HPDE6-E6E7 (cell line): ENCODE results near the gene SMAD2.
"Not testable (repeated sequence)": the region's sequence is repeated elsewhere in the genome, so short reads cannot be mapped to it uniquely, and the experiment has no call there.

Experiments
- DNase-seq: peaks from one replicate; pipeline ENCODE4 v3.0.0; 2011; ENCODE audit warnings: missing footprints; ENCODE audit errors: extremely low spot score

Gene SMAD2

DNA sequence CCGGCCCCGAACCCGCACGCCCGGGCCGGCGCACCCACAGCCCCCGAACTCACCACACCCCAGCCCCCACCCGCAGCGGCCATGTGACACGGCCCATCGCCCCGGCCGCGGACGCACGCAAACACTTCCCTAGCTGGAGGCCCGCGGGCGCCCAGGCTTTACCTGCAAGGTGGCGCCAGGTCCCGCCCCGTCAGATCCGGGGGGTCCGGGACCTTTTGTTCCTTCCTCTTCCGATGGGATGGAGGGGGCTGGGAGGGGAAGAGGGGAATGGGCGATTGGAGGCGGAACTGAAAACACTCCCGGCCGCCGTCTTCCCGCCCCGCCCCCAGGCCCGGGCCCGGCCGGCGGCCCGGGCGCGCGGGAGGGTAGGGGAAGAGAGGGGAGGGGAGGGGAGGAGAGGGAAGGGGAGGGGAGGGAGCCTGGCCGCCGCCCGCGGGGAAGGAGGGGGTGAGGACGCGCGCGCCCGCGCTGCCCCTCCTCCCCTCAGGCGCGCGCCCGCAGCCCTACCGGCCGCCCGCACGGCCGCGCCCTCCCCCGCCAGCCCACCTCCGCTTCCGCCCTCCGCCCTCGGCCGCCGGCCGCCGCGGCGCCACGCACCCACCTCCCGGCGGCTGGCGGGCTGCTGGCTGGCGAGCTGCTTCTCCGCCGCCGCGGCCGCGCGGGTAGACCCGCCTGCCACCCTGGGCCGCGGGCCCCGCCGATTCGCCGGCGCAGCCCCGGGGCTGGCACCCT is at the start of gene SMAD2:
SMAD2 (minus strand) TSS at position 461 of the 732 bp plus-strand sequence. CDS start 33,903 bp downstream, outside the sequence.
- DNase-seq, result peak; percentile 71

DNA sequence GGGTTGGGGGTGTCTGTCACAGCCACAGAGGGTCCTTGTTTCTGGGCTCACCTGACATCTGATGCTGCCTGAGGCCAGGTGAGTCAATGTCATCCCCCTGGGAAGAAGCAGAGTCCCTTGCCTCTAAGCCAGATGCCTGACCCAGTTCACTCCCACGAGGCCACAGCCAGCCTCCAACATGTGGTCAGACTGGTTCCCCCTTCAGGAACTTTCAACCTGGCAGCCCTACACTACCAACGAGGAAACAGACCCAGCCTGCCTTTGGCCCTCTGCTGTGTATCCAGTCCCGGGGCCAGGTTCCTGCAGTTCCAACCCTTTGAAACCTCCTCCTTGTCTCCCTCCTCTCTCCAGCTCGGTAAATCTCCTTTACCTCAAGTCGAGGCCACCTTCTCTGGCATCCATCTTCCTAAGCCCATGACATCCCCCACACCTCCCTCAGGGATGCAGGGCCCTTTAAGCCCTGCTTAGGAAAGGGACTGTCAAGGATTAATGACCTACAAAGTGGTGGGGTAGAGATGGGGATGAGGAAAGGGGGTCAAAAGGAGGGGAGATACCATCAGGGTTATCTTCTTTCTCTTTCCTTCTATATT is 49.2 kb upstream of the SMAD2 start:
- DNase-seq, result no peak

- DNase-seq, result no peak
These were observed 48.1 kb upstream of the SMAD2 start for GRCh38 chr18:47978603-47979002.

- DNase-seq, result no peak
These were observed 47.7 kb upstream of the SMAD2 start for GRCh38 chr18:47978141-47978540.

DNA sequence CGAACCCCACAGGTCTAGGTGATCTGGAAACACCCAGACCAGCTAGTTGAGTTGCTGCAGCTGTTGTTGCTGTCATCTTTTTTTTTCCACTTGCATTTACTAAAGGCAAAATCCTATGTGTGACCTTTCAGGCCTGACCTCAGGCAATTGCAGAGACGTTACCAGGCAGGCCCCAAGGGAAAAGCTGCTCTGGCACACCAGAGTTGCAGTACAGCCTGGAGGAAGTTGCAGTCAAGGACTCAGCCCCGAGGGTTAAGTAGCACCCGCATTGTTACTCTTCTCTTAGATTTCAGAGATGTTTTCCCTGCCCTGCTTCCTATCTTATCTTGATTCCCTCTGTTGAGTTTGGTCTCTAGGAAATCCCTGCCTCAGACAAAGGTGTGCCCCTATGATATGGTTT is 45.2 kb upstream of the SMAD2 start:
- no peak for DNase-seq

DNA sequence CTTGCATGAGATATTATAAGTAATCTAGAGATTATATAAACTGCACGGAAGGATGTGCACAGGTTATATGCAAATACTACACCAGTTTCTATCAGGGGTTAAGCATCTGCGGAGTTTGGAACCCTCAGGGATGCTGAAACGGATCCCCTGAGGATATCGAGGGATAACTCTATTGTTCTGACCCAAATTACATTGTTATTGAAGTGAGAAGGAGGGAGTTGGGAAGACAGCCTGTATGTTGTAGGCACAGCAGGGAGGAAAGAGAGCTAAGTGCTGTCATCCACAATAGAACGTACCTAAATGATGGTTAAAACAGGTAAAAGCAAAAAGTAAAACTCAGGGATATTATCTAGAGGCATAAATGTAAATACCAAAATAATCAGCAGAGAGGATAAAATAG is 44.6 kb upstream of the SMAD2 start:
- DNase-seq, result no peak

- no peak for DNase-seq
These were observed 40.4 kb upstream of the SMAD2 start for GRCh38 chr18:47970664-47971531.

- no peak for DNase-seq
These were observed 39.4 kb upstream of the SMAD2 start for GRCh38 chr18:47969816-47970215.

- no peak for DNase-seq
These were observed 38.3 kb upstream of the SMAD2 start for GRCh38 chr18:47968721-47969120.

DNA sequence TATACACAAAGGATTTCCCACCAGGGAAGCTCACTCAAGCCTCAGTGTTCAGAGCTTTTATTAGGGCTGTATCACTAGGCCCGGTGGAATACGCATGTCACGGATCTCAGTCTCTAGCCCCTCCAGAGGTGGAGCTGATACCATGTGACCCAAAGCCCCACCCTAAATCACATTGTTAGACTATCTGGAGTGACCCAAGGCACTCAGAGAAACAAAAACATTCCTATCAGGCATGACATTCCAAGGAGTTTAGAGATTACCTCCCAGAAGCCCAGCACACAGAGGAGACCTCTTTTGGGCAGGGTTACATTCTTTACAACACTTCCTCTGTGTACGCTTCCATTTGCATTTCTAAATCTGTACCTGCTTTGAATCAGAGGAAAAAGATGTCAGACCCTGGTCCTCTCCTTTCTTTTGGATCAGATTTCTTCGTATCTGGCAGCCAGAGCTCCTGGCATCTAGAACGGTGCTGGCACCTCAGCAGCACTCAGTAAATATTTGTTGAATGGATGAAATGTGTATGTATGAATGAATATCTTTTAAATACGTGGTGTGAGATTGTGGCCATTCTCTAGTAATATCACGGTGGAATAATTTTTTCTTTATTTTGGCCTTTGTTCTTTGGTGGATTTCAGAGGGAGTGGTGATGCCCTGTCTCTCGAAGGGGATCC is 37.7 kb upstream of the SMAD2 start:
- DNase-seq, result no peak

- DNase-seq, result no peak
These were observed 33.6 kb upstream of the SMAD2 start for GRCh38 chr18:47964053-47964452.

DNA sequence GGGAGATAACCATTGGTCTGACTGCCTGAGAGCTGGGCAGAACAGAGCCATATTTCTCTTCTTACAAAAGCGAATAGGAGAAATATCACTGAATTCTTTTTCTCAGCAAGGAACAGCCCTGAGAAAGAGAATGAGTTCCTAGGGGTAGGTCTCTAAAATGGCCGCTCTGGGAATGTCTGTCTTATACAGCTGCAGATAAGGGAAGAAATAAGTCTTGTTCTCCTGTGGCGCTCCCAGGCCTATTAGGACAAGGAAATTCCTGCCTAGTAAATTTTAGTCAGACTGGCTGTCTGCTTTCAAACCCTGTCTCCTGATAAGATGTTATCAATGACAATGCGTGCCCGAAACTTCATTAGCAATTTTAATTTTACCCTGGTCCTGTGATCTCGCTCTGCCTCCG is 30.5 kb upstream of the SMAD2 start:
- not testable (repeated sequence) for DNase-seq

DNA sequence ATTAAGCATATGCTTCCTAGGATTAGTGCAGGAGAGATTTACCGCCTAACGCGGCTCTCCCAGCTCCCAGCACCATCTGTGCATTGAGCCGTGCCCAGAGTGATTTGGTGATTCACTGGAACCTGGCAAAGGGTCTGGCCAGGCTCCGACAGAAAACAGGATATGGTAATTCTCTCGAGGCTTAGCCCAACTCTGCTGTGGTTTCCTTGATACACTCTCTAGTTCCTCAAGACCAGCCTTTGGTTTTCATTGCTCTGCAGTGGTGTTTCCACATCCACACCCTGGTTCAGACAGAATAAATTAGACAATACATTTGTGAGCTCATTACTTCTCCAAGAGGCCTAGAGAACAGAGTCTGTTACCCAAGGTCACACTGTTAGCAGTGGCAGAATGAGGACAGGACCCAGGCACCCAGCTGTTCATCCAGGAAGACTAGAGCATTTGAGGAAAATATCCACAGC is 23.0 kb upstream of the SMAD2 start:
- no peak for DNase-seq

DNA sequence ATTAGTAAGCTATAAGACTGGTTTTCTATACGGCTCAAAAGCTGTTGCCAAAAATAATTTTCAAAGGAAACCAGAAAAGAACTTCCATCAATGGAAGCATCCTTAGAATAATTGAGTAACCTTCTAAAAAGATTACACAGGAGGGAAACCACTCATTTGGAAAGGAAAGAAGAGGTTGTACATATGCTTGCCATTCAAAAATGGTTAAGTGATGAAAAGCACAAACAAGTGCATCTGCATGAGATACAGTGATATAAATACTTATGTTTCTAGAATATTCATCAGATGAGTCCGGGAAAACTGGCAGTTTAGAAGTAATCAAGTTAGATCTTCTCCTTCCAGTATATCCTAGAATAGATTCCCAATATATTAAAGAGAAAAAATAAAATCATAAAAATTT is 20.1 kb upstream of the SMAD2 start:
- no peak for DNase-seq

GRCh38 chr18:47949202-47949601 is 18.7 kb upstream of the SMAD2 start:
- no peak for DNase-seq

GRCh38 chr18:47946889-47947288 is 16.4 kb upstream of the SMAD2 start:
- DNase-seq, result no peak

DNA sequence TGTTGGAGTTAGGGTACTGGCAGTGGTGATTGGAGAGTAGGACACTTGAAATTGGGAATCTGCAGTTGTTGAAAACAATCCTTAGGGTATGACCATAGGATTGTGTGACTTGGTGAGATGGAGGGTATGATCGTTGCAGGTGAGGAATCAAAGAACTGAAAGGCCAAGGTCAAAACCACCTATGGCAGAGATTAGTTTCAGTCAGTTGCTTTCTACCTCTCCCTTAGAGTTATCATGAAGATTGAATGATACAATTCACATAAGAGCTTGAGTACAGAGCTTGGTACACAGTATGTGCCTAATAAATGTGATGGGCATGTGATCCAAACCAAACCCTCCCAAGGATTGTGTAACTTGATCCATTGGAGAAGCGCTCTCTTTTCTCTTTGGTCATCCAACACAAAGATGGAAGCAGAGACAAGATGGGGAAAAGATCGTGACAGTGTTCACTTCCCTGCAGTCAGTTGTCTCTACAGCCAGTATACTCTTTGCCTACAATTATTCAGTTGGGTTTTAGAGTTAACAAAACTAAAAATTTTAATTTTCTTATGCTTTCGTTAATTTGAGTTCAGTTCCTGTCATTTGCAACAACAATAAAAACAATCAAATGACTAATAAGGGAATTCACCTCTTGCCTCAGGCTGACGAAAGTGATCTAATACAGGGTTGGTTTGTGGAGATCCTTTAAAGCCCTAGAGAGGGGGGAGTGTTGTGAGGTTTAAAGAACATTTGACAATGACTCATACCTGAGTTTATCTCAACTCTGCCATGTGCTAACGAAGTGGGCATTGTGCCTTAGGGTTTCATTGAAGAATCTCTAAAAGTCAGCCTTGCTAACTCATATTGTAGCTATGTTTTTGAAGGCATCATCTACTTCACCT is 14.8 kb upstream of the SMAD2 start:
- DNase-seq, result peak; percentile 88

DNA sequence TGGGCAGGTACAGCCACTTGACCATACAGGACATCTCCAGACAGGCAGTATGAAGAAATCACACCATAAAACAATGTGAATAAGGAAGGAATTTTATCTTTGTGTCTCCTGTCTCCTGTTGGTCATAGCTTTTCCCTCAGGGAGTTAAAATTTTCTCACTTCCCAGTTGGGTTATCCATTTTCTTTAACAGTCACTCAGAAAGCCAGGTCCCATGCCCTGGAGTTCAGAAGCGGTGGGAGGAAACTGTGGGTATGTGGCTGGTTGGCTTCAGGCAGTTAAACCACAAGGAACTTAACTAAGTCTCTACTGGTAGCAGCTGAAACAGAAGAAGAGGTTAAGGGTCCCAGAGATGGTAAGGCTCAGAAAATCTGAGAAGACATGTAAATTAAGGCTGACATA is 6.5 kb upstream of the SMAD2 start:
- DNase-seq, result no peak

DNA sequence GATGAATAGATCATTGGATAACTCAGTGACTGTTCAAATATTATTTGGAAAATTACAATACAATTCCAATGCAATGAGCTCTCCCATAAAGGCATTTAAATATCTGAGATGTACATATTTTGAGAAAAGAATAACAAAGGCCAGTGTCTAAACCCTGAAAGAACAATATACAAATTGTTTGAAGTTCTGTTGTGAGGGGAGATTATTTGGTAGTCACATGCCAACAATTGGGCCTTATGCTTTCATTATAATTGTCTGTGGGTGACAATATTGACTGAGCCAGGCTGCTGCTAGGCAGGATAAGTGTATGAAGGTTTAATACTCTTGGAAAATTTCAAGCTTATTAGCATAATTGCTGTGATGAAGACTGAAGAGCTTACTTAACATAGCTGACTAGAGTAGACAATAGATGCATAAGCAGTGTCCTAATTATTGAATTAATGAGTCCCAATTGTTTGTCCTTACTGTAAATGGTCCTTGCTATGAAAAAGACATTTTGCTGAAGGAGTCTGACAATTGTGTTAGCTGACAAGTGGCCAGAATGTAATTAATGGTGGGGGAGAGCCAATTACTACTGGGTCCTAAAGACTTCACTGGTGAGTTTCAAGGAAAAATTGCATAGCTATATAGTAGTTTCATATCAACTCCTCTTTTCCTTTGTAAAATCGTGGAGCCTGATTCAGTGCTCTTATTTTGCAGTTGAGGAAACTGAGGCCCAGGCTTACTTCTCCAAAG is 5.0 kb upstream of the SMAD2 start:
- DNase-seq, result no peak

- DNase-seq, result no peak
These were observed 2.1 kb upstream of the SMAD2 start for GRCh38 chr18:47932603-47933002.
